Tibial nerve (tissue), 4 donors: ENCODE data around the gene TSSC4. TPM values are rescaled to one million over a fixed set of nuclear protein-coding genes. Genes with fewer than 3 reads are reported as not detected.

ENCODE experiments used
- DNase-seq, 2 donors: peaks; one replicate each; pipeline ENCODE4 v3.0.0-alpha.2; 2019; ENCODE audit warnings: low spot score in 2 of 2
- H3K27ac ChIP-seq, 4 donors: fragments of 200-600 bp; sonication (generic) in 3 of 4; one replicate each; pipeline ENCODE4 v1.5.1; 2017 to 2019; ENCODE audit warnings: mild to moderate bottlenecking in 1 of 4
- H3K27me3 ChIP-seq, 2 donors: fragments of 200-600 bp; sonication (generic) in 1 of 2; one replicate each; pipeline versions ENCODE4 v1.5.1 to v1.6.0; 2017 to 2019
- H3K36me3 ChIP-seq, 3 donors: fragments of 200-600 bp; sonication (generic); one replicate each; pipeline ENCODE4 v1.5.1; 2018 to 2019
- H3K4me1 ChIP-seq, 4 donors: fragments of 200-600 bp; sonication (generic) in 3 of 4; one replicate each; pipeline ENCODE4 v1.5.1; 2017 to 2019
- H3K4me3 ChIP-seq, 4 donors: fragments of 200-600 bp; sonication (generic) in 3 of 4; one replicate each; pipeline ENCODE4 v1.5.1; 2017 to 2019; ENCODE audit warnings: mild to moderate bottlenecking in 1 of 4, moderate library complexity in 1 of 4
- H3K9me3 ChIP-seq, 4 donors: fragments of 200-600 bp; sonication (generic) in 3 of 4; one replicate each; pipeline ENCODE4 v1.5.1; 2017 to 2019
- EP300 ChIP-seq, 2 donors: sonication (generic); formaldehyde crosslinking; IDR thresholded peaks; one replicate each; pipeline ENCODE4 v1.6.1; 2017; ENCODE audit warnings: antibody characterized with exemption in 2 of 2, mild to moderate bottlenecking in 1 of 2
- POLR2A ChIP-seq, 2 donors: fragments of 450-650 bp; IDR thresholded peaks; one replicate each; pipeline ENCODE4 v1.6.1; 2017; ENCODE audit warnings: antibody characterized with exemption in 2 of 2, mild to moderate bottlenecking in 2 of 2, moderate library complexity in 2 of 2
- WGBS, 2 donors: methylation state at CpG; one replicate each; pipeline ENCODE4 v1.1.5; 2018; 5-methylcytosine and 5-hydroxymethylcytosine counted together
- total RNA-seq, 4 donors: library from RNA; depleted of rRNA; stranded (reverse); fragments of >200 nt; gene quantifications; one replicate each; pipeline ENCODE4 v1.1.0, GENCODE V29; 2016
- TF ChIP-seq, protein P1 (sequence below), 5 experiments: fragments of 200-600 bp in 3 of 5; fragments of 450-650 bp in 2 of 5; sonication (generic) in 3 of 5; IDR thresholded peaks; one replicate each; pipeline ENCODE4 v1.5.1; 2016 to 2019; ENCODE audit warnings: antibody characterized with exemption in 5 of 5, mild to moderate bottlenecking in 3 of 5, moderate library complexity in 2 of 5

The TSSC4 gene
- total RNA-seq, 4 donors from 2014 or later = 44.8 to 54.3 (median 49.1) TPM

DNA sequence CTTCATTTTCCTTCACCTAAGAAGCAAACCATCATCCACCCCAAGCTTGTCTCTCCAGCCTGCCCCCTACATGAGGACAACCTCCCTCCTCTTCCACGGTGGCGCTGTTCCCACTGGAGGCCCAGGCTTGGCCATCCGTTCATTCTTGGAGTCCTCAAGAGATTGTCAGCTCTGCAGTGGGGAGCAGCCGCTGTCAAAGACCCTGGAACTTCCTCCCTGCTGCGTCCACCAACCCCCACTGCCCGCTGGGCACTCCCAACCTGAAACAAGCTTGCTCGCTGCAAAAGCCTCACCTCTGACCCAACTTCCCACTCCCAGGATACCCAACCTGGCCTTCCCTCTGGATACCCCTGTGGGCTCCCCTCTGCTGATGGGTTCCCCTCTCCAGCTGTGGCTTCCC lies 33.8 kb upstream of the TSSC4 start:
- H3K9me3 ChIP-seq = no peaks in the 10 kb centered on the region
- H3K36me3 ChIP-seq = no peaks in the 10 kb centered on the region
- DNase-seq = no peak
- H3K4me3 ChIP-seq = no peak overlapping the region
- TF ChIP-seq, protein P1, sequence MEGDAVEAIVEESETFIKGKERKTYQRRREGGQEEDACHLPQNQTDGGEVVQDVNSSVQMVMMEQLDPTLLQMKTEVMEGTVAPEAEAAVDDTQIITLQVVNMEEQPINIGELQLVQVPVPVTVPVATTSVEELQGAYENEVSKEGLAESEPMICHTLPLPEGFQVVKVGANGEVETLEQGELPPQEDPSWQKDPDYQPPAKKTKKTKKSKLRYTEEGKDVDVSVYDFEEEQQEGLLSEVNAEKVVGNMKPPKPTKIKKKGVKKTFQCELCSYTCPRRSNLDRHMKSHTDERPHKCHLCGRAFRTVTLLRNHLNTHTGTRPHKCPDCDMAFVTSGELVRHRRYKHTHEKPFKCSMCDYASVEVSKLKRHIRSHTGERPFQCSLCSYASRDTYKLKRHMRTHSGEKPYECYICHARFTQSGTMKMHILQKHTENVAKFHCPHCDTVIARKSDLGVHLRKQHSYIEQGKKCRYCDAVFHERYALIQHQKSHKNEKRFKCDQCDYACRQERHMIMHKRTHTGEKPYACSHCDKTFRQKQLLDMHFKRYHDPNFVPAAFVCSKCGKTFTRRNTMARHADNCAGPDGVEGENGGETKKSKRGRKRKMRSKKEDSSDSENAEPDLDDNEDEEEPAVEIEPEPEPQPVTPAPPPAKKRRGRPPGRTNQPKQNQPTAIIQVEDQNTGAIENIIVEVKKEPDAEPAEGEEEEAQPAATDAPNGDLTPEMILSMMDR (IDR thresholded peaks at IDR 0.05) = no peak
- TF ChIP-seq EP300 (IDR thresholded peaks at IDR 0.05) (no peak), POLR2A (IDR thresholded peaks at IDR 0.05) (no peak)
- no peaks in the 10 kb centered on the region for H3K27me3 ChIP-seq
- peak overlapping the region in 3 of 4 donors; percentile 45 to 74 (median 71) for H3K27ac ChIP-seq
- 62 to 65% methylated on average over 7 of the region's 7 CpGs for WGBS, 2 donors
- H3K4me1 ChIP-seq = peaks cover 0 to 31% (median 21%) of the 10 kb centered on the region in 4 donors

DNA sequence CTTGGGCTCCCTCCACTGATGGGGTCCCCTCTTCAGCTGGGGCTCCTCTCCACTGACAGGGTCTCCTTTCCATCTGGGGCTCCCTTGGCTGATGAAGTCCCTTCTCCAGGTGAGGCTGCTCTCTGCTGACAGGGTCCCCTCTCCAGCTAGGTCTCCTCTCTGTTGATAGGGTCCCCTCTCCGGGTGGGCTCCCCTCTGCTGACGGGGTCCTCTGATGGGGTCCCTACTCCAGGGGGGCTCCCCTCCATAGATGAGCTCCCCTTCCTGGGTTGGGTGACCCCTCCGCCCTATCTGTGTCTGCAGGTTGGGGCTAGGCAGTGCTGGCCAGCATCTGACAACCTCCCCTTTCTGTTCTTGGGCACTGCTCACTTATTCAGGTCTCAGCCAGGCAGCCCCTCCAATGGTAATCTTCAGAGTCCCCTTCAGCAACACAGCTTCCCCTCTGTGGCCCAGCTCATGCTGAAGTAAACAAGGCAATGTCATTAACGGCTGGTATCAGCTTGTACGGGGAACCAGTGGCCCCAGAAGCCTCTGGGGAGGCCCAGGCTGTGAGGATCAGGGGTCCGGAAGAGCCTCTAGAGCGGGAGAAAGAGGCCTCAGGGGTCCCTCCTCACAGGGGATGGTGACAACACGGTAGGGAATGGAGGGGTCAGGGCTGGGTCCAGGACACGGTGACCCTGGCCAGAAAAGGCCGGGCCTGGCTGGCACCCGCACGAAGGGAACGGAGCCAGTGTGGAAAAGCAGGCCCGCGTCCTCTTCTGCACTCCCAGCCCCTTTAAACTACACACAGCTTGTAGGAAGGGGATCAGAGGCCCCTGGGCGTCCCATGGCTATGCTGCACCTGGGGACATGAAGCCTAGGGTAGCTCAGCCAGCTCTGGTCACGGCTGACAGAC lies 33.0 kb upstream of the TSSC4 start:
- Histone ChIP-seq H3K36me3 (no peaks in the 10 kb centered on the region), H3K9me3 (no peaks in the 10 kb centered on the region), H3K4me3 (no peak overlapping the region), H3K27me3 (no peaks in the 10 kb centered on the region), H3K27ac (peak overlapping the region in 3 of 4 donors; percentile 40 to 74 (median 71)), H3K4me1 (peaks cover 0 to 31% (median 21%) of the 10 kb centered on the region in 4 donors)
- DNase-seq = no peak
- TF ChIP-seq, protein P1 (IDR thresholded peaks at IDR 0.05) = no peak
- no peak for TF ChIP-seq EP300 (IDR thresholded peaks at IDR 0.05)
- TF ChIP-seq POLR2A (IDR thresholded peaks at IDR 0.05) = no peak
- 64 to 68% methylated on average over 17 of the region's 17 CpGs for WGBS, 2 donors

DNA sequence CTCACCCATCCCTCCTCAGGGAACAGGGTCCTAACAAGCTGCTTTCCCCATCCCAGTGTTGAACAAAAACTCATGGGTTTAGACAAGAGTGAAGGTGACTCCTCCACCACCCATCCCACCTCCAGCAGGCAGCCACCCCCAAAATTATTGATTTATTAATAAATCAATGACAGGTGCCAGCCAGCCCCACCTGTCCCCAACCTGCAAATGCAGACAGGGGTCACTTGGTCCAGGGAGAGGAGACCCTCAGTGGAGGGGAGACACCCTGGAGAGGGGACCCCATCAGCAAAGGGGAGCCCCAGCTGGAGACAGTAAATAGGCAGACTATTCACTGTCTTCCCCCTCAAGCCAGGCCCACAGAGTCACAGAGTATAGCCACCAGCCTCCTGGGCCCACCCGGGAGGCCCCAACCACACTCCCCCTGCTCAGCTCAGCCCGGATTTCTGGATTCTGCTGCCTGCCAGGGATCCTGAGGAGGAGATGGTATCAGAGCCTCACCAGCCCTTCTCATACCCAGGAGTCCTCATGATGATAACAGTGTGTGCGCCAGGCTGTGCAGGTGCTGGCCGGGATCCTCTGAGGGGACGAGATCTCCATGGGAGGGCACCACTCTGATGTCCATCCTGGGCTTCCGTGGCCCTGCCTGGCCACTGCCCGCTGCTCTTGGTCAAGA lies 32.2 kb upstream of the TSSC4 start:
- TF ChIP-seq EP300 (IDR thresholded peaks at IDR 0.05) (no peak), POLR2A (IDR thresholded peaks at IDR 0.05) (no peak)
- TF ChIP-seq, protein P1 (IDR thresholded peaks at IDR 0.05) = no peak
- H3K9me3 ChIP-seq = no peaks in the 10 kb centered on the region
- peaks cover 0 to 31% (median 21%) of the 10 kb centered on the region in 4 donors for H3K4me1 ChIP-seq
- WGBS, 2 donors = 86 to 99% methylated on average over 7 of the region's 7 CpGs
- no peaks in the 10 kb centered on the region for H3K27me3 ChIP-seq
- peak overlapping the region in 3 of 4 donors; percentile 40 to 74 (median 71) for H3K27ac ChIP-seq
- no peak for DNase-seq
- no peak overlapping the region for H3K4me3 ChIP-seq
- no peaks in the 10 kb centered on the region for H3K36me3 ChIP-seq

DNA sequence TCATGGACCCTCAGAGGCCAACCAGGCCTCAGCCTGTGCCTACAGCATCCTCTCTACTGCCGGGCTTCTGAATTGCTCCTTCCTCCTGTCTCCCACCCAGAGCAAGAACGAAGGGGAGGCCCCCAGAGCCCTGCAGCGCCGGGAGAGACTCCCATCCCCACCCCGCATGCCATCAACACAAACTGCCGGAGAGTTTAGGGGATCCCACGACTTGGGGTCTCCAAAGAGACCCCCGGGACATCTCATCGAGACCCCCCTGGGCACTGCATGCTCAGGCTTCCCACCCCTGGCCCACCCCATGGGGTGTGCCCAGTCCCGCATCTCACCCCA lies 31.7 kb upstream of the TSSC4 start:
- Histone ChIP-seq H3K9me3 (no peaks in the 10 kb centered on the region), H3K27me3 (no peaks in the 10 kb centered on the region), H3K4me1 (peaks cover 0 to 31% (median 21%) of the 10 kb centered on the region in 4 donors), H3K27ac (no peak overlapping the region), H3K36me3 (no peaks in the 10 kb centered on the region), H3K4me3 (no peak overlapping the region)
- no peak for DNase-seq
- 79 to 80% methylated on average over 10 of the region's 10 CpGs for WGBS, 2 donors
- no peak for TF ChIP-seq POLR2A (IDR thresholded peaks at IDR 0.05)
- no peak for TF ChIP-seq EP300 (IDR thresholded peaks at IDR 0.05)
- TF ChIP-seq, protein P1 (IDR thresholded peaks at IDR 0.05) = no peak

DNA sequence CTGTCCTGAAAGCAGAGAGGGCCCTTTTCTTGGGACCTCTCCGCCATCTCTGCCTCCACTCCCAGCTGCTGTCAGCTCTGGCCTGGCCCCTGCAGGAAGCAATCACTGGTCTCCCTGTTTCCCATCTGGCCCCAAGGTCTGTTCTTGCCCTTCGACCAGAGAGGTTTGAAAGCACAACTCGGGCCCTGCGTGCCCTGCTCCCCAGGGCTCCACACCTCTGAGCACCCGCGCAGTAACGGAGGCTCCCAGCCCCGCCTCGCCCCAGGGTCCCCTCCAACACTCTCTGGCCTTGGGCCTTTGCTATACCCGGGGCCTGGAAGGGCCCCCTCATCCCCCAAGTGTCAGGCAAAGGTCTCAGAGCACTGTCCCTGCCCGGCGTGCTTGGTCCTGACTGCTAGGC lies 31.2 kb upstream of the TSSC4 start:
- Histone ChIP-seq H3K9me3 (no peaks in the 10 kb centered on the region), H3K36me3 (no peaks in the 10 kb centered on the region), H3K27me3 (no peaks in the 10 kb centered on the region), H3K4me1 (peaks cover 0 to 31% (median 21%) of the 10 kb centered on the region in 4 donors), H3K27ac (no peak overlapping the region), H3K4me3 (no peak overlapping the region)
- TF ChIP-seq EP300 (IDR thresholded peaks at IDR 0.05) = no peak
- TF ChIP-seq, protein P1 (IDR thresholded peaks at IDR 0.05) = no peak
- TF ChIP-seq POLR2A (IDR thresholded peaks at IDR 0.05) = no peak
- DNase-seq = no peak
- 79 to 81% methylated on average over 12 of the region's 12 CpGs for WGBS, 2 donors
